Body of pancreas (tissue), 4 donors: ENCODE results near the gene ARFGAP3. TPM values are rescaled to one million over a fixed set of nuclear protein-coding genes. Genes with fewer than 3 reads are reported as not detected.

Experiments used
- ATAC-seq: fragments of 150-250 bp; one replicate; pipeline ENCODE4 v1.9.1; 2016
- DNase-seq, 4 donors: peaks; one replicate each; pipeline ENCODE4 v3.0.0-alpha.2; 2019
- H3K27ac ChIP-seq, 4 donors: fragments of 200-600 bp; sonication (generic); 1 replicate in 3 of 4; 2 replicates in 1 of 4; pipeline versions ENCODE4 v1.5.1 to v1.6.1; 2016 to 2019; ENCODE audit warnings: mild to moderate bottlenecking in 1 of 4, mixed read lengths in 1 of 4, moderate library complexity in 1 of 4
- H3K27me3 ChIP-seq, 2 donors: fragments of 200-600 bp; sonication (generic); one replicate each; pipeline ENCODE4 v1.6.0; 2016; ENCODE audit warnings: mild to moderate bottlenecking in 1 of 2
- H3K36me3 ChIP-seq, 2 donors: fragments of 200-600 bp; sonication (generic); replicated peaks in 1 of 2; 2 replicates each; pipeline ENCODE4 v1.5.1; 2016; ENCODE audit warnings: low read depth in 2 of 2; ENCODE audit not compliant: insufficient read depth in 1 of 2
- H3K4me1 ChIP-seq: fragments of 200-600 bp; sonication (generic); one replicate; pipeline ENCODE4 v1.6.0; 2016
- H3K4me3 ChIP-seq, 2 donors: fragments of 200-600 bp; sonication (generic); 1 replicate in 1 of 2; 2 replicates in 1 of 2; pipeline ENCODE4 v1.5.1; 2016 to 2019
- H3K9me3 ChIP-seq, 3 donors: fragments of 200-600 bp; sonication (generic); 1 replicate in 2 of 3; 2 replicates in 1 of 3; pipeline ENCODE4 v1.5.1; 2016
- POLR2A ChIP-seq, 3 donors: fragments of 450-650 bp; IDR thresholded peaks; one replicate each; pipeline ENCODE4 v1.6.1; 2016; ENCODE audit warnings: antibody characterized with exemption in 3 of 3, mild to moderate bottlenecking in 2 of 3
- WGBS, 2 donors: methylation state at CpG; one replicate each; pipeline ENCODE4 v1.1.5; 2017; 5-methylcytosine and 5-hydroxymethylcytosine counted together
- intact Hi-C: fragments of 100-400 bp; cut with DNase I; formaldehyde crosslinking; loops from one replicate; pipeline ENCODE4 v1.15.1; 2023
- total RNA-seq, 2 donors: library from RNA; depleted of rRNA; stranded (reverse); fragments of >200 nt; gene quantifications; one replicate each; pipeline ENCODE4 v1.1.0, GENCODE V29; 2016
- TF ChIP-seq, protein P1 (sequence below), 7 experiments: fragments of 450-650 bp in 4 of 7; fragments of 200-600 bp in 3 of 7; sonication (generic) in 3 of 7; IDR thresholded peaks; one replicate each; pipeline ENCODE4 v1.5.1; 2016 to 2019; ENCODE audit warnings: antibody characterized with exemption in 7 of 7

ARFGAP3 gene
- total RNA-seq, 2 donors from 2014 or later: 64.3 to 73.2 TPM

DNA sequence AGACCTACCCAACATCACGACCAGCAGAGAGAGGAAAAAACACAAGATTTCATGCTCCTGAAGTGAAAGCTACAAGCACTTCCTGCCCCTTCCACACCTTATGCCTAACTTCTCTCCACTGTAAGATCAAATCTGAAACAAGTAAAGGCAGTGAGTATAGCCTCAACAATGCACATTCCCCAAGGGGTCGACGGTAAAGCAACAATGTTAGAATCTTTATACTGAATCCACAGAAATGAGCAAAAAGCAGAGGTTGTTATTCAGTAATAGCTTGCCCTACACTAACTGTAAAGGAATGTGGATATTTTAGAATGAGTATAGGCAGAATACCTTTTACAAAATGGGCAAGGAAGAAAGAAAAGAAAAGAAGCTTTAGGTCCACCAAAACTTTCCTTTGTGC is 15.6 kb downstream of the ARFGAP3 start:
- no peak for DNase-seq
- H3K27ac ChIP-seq: no peak overlapping the region
- H3K27me3 ChIP-seq: no peaks in the 10 kb centered on the region
- H3K9me3 ChIP-seq: no peaks in the 10 kb centered on the region
- H3K36me3 ChIP-seq: peaks cover 0 to 22% of the 10 kb centered on the region in 2 donors
- ATAC-seq: no peak
- TF ChIP-seq, protein P1, sequence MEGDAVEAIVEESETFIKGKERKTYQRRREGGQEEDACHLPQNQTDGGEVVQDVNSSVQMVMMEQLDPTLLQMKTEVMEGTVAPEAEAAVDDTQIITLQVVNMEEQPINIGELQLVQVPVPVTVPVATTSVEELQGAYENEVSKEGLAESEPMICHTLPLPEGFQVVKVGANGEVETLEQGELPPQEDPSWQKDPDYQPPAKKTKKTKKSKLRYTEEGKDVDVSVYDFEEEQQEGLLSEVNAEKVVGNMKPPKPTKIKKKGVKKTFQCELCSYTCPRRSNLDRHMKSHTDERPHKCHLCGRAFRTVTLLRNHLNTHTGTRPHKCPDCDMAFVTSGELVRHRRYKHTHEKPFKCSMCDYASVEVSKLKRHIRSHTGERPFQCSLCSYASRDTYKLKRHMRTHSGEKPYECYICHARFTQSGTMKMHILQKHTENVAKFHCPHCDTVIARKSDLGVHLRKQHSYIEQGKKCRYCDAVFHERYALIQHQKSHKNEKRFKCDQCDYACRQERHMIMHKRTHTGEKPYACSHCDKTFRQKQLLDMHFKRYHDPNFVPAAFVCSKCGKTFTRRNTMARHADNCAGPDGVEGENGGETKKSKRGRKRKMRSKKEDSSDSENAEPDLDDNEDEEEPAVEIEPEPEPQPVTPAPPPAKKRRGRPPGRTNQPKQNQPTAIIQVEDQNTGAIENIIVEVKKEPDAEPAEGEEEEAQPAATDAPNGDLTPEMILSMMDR (IDR thresholded peaks at IDR 0.05): no peak
- H3K4me1 ChIP-seq: peaks cover 8% of the 10 kb centered on the region
- 59 to 76% methylated on average over 3 of the region's 3 CpGs for WGBS, 2 donors
- H3K4me3 ChIP-seq: no peak overlapping the region
- intact Hi-C loops: no loop called here

DNA sequence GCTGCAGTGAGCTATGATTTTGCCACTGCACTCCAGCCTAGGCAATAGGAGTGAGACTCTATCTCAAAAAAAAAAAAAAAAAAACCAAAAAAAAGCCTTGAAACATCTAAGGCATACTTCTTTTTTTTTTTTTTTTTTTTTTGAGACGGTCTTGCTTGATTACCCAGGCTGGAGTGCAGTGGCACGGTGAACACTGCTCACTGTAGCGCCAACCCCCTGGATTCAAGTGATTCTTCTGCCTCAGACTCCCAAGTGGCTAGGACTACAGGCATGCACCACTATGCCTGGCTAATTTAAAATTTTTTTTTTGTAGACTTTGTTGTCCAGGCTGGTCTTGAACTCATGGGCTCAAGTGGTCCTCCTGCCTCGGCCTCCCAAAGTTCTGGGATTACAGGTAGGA is 19.5 kb downstream of the ARFGAP3 start:
- H3K4me1 ChIP-seq: no peaks in the 10 kb centered on the region
- no peak overlapping the region for H3K27ac ChIP-seq
- DNase-seq (no peak), ATAC-seq (no peak)
- peaks cover 0 to 32% of the 10 kb centered on the region in 2 donors for H3K36me3 ChIP-seq
- no peaks in the 10 kb centered on the region for H3K27me3 ChIP-seq
- 82 to 88% methylated on average over 4 of the region's 4 CpGs for WGBS, 2 donors
- H3K9me3 ChIP-seq: no peaks in the 10 kb centered on the region
- intact Hi-C loops: no loop called here
- TF ChIP-seq, protein P1 (IDR thresholded peaks at IDR 0.05): no peak
- no peak for TF ChIP-seq POLR2A (IDR thresholded peaks at IDR 0.05)
- no peak overlapping the region for H3K4me3 ChIP-seq

DNA sequence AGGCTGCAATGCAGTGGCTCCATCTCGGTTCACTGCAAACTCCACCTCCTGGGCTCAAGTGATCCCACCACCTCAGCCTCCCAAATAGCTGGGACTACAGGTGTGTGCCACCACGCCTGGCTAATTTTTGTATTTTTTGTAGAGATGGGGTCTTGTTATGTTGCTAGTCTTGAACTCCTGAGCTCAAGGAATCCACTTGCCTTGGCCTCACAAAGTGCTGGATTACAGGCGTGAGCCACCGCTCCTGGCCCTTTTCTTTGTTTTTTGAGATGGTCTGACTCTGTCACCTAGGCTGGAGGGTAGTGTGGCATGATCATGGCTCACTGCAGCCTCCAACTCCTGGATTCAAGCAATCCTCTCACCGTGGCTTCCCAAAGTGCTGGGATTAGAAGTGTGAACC is 21.0 kb downstream of the ARFGAP3 start:
- Histone ChIP-seq H3K27ac (no peak overlapping the region), H3K4me1 (no peaks in the 10 kb centered on the region), H3K36me3 (peaks cover 10 to 38% of the 10 kb centered on the region in 2 donors), H3K4me3 (no peak overlapping the region), H3K27me3 (no peaks in the 10 kb centered on the region), H3K9me3 (no peaks in the 10 kb centered on the region)
- WGBS, 2 donors: 97 to 98% methylated on average over 5 of the region's 5 CpGs
- intact Hi-C loops: no loop called here
- TF ChIP-seq, protein P1 (IDR thresholded peaks at IDR 0.05): no peak
- no peak for TF ChIP-seq POLR2A (IDR thresholded peaks at IDR 0.05)
- DNase-seq (no peak), ATAC-seq (no peak)

DNA sequence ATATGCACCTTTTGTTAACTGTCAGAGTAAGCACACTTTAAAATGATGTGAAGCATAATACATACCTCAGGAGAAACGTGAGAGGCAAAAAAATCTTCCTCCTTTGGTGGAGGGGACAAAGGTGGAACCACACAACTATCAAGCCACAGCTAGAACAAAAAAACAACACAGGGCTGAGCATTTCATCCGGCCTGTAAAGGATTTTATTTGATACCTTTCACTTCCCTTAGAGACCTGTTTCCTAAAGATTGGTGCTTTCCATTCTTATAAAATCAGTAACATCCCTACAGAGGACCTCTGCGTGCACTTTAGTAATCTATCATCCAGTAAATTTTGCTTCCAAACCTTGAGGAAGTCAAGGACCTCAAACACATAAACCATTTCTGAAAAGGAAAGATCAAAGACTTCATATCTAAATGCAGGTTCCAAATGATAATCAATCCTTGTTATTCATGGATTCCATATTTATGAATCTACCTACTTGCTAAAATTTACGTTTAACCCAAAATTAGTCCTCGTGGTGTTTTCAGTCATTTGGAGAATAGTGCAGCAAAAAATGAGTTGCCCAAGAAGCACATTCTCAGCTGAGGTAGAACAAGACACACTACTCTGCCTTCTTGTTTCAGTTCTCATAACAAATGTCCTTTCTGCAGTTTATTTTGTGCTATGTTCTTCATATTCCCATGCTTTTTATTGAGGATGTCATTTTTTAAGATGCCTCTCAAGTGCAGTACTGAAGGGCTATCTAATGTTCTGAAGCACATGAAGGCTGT is 22.7 kb downstream of the ARFGAP3 start:
- Histone ChIP-seq H3K27ac (no peak overlapping the region), H3K36me3 (peaks cover 14 to 37% of the 10 kb centered on the region in 2 donors), H3K4me3 (no peak overlapping the region), H3K4me1 (no peaks in the 10 kb centered on the region), H3K9me3 (no peaks in the 10 kb centered on the region), H3K27me3 (no peaks in the 10 kb centered on the region)
- DNase-seq: no peak
- no peak for ATAC-seq
- TF ChIP-seq, protein P1 (IDR thresholded peaks at IDR 0.05): no peak
- no peak for TF ChIP-seq POLR2A (IDR thresholded peaks at IDR 0.05)
- intact Hi-C loops: no loop called here
- WGBS, 2 donors: 60 to 73% methylated on average over 5 of the region's 5 CpGs

DNA sequence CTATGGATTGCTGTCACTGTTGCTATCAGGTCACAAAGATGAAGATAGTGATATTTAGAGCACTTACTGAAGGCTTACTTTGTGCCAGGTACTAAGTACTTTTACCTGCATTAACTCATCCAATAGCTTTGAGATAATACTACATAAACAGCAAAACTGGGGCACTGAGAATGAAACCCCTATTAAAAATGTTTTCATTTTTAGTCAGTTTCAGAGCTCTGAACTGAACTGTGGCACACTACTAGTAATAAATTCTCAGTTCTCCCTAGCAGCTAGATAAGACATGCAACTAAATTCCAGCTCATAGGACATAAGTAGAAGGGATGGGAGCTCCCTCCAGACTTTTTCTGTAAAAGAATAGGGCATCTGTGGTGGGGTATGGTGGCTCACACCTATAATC is 24.0 kb downstream of the ARFGAP3 start:
- no peak for DNase-seq
- Histone ChIP-seq H3K4me1 (no peaks in the 10 kb centered on the region), H3K27ac (no peak overlapping the region), H3K27me3 (no peaks in the 10 kb centered on the region), H3K4me3 (no peak overlapping the region), H3K9me3 (no peaks in the 10 kb centered on the region), H3K36me3 (peaks cover 14 to 37% of the 10 kb centered on the region in 2 donors)
- TF ChIP-seq, protein P1 (IDR thresholded peaks at IDR 0.05): no peak
- no peak for TF ChIP-seq POLR2A (IDR thresholded peaks at IDR 0.05)
- ATAC-seq: no peak
- intact Hi-C loops: no loop called here
